ENCODE results near the gene CISD1. TPM values are rescaled to one million over a fixed set of nuclear protein-coding genes. Genes with fewer than 3 reads are reported as not detected.
A peak's percentile ranks its signal among the peaks of the same experiment; 100 is the strongest.

The CISD1 gene
- total RNA-seq, 3 donors from 2014 or later (not counting 1 experiment from before 2014, with no cell fraction given), result 4.2 to 10.4 (median 5.3) TPM

DNA sequence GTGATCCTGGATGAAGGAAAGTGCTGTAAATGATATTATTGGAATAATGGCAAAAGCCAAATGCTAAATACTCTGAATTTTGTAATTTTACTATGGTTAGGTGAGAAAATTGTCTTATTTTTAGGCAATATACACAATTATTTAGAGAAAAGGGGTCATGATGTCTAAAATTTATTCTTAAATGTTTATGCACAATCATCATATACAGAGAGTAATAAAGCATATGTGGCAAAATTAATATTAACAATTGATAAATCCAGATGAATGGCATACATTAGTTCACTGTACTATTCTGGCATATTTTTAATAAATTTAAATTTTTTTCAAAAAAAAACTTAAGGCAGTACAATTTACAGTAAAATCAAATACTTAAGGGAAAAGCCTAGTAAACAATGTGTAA is 8.6 kb upstream of the CISD1 start:
- DNase-seq (no peak), ATAC-seq (no peak)
- TF ChIP-seq CTCF (IDR thresholded peaks at IDR 0.05), result no peak
- Mint-ChIP-seq H3K27me3 (ENCODE audit: low read depth in 2 of 2) (no peaks in the 10 kb centered on the region), H3K27ac (no peak overlapping the region), H3K4me1 (peaks cover 15 to 17% of the 10 kb centered on the region in 2 donors), H3K9me3 (no peaks in the 10 kb centered on the region), H3K36me3 (no peaks in the 10 kb centered on the region), H3K4me3 (no peak overlapping the region)
- no peak overlapping the region for H3K27ac ChIP-seq (ENCODE audit: low read length)
- H3K27me3 ChIP-seq (ENCODE audit: control insufficient read depth, insufficient read depth, low read length), result no peaks in the 10 kb centered on the region
- intact Hi-C loops (cut with micrococcal nuclease), result loop anchor here (10.0 kb wide), 1 partner anchor 74 kb away; the partner anchor contains the start of gene UBE2D1
- no peaks in the 10 kb centered on the region for H3K4me1 ChIP-seq (ENCODE audit: control insufficient read depth, insufficient read depth, low read length)
- no peaks in the 10 kb centered on the region for H3K36me3 ChIP-seq (ENCODE audit: control insufficient read depth, insufficient read depth, low read length)
- no peak overlapping the region for H3K4me3 ChIP-seq (ENCODE audit: low read length)
- no peaks in the 10 kb centered on the region for H3K9me3 ChIP-seq (ENCODE audit: control insufficient read depth, insufficient read depth, low read length)

GRCh38 chr10:58262766-58263165 is 6.2 kb upstream of the CISD1 start:
- Mint-ChIP-seq H3K9me3 (no peaks in the 10 kb centered on the region), H3K4me1 (peaks cover 29 to 36% of the 10 kb centered on the region in 2 donors)
- H3K27ac ChIP-seq (ENCODE audit: low read length), result no peak overlapping the region

DNA sequence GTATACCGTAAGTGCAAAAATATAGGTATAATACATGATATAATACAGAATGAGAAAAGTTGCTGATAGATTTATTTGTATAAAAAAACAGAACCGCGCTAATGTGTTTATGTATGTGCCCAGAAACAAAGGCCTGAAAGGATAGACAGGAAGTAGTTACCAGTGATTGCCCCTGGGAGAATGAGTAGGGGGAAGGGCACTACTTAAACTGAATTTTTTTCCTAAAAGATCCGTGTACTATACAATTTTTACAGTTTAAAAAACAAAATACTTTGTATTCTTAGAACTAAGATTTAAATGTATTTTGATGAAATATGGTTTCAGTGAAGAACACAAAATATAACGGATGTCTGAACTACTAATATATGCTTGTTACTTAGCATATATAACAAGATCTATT is 4.2 kb upstream of the CISD1 start:
- H3K27ac ChIP-seq (ENCODE audit: low read length), result no peak overlapping the region
- H3K4me3 Mint-ChIP-seq, result peak overlapping the region; percentile 96

More at GRCh38 chr10:58262766-58263165, 6.2 kb upstream of the CISD1 start:
- Mint-ChIP-seq H3K27ac (no peak overlapping the region), H3K27me3 (ENCODE audit: low read depth in 2 of 2) (no peaks in the 10 kb centered on the region), H3K36me3 (no peaks in the 10 kb centered on the region), H3K4me3 (no peak overlapping the region)
- DNase-seq (no peak), ATAC-seq (no peak)
- no peaks in the 10 kb centered on the region for H3K9me3 ChIP-seq (ENCODE audit: control insufficient read depth, insufficient read depth, low read length)
- H3K27me3 ChIP-seq (ENCODE audit: control insufficient read depth, insufficient read depth, low read length), result no peaks in the 10 kb centered on the region
- no peak overlapping the region for H3K4me3 ChIP-seq (ENCODE audit: low read length)
- peaks cover 7% of the 10 kb centered on the region for H3K4me1 ChIP-seq (ENCODE audit: control insufficient read depth, insufficient read depth, low read length)
- intact Hi-C loops (cut with micrococcal nuclease), result loop anchor here (10.0 kb wide), 1 partner anchor 72 kb away; the partner anchor contains the start of gene UBE2D1
- TF ChIP-seq CTCF (IDR thresholded peaks at IDR 0.05), result no peak
- no peaks in the 10 kb centered on the region for H3K36me3 ChIP-seq (ENCODE audit: control insufficient read depth, insufficient read depth, low read length)

More for the DNA sequence above, 4.2 kb upstream of the CISD1 start:
- TF ChIP-seq CTCF (IDR thresholded peaks at IDR 0.05), result no peak
- no peak overlapping the region for H3K4me3 ChIP-seq (ENCODE audit: low read length)
- H3K27ac Mint-ChIP-seq, result peak overlapping the region; percentile 96 to 99
- WGBS (ENCODE audit: insufficient coverage), result 49% methylated on average over 2 of the region's 5 CpGs
- no peaks in the 10 kb centered on the region for H3K27me3 Mint-ChIP-seq (ENCODE audit: low read depth in 2 of 2)
- DNase-seq (peak in 1 of 2 donors; percentile 11), ATAC-seq (no peak)
- H3K4me1 ChIP-seq (ENCODE audit: control insufficient read depth, insufficient read depth, low read length), result peaks cover 21% of the 10 kb centered on the region
- no peaks in the 10 kb centered on the region for H3K9me3 ChIP-seq (ENCODE audit: control insufficient read depth, insufficient read depth, low read length)
- intact Hi-C loops (cut with micrococcal nuclease), result loop anchor here (5.0 to 10.0 kb wide), 2 partner anchors 70 to 1643 kb away; partner anchors contain the start of genes CCDC6 and UBE2D1
- H3K9me3 Mint-ChIP-seq, result no peaks in the 10 kb centered on the region
- H3K27me3 ChIP-seq (ENCODE audit: control insufficient read depth, insufficient read depth, low read length), result no peaks in the 10 kb centered on the region
- H3K4me1 Mint-ChIP-seq, result peaks cover 48 to 50% of the 10 kb centered on the region in 2 donors
- no peaks in the 10 kb centered on the region for H3K36me3 ChIP-seq (ENCODE audit: control insufficient read depth, insufficient read depth, low read length)
- no peaks in the 10 kb centered on the region for H3K36me3 Mint-ChIP-seq
